ENCODE results near the gene CLDN24.

CLDN24 gene

DNA sequence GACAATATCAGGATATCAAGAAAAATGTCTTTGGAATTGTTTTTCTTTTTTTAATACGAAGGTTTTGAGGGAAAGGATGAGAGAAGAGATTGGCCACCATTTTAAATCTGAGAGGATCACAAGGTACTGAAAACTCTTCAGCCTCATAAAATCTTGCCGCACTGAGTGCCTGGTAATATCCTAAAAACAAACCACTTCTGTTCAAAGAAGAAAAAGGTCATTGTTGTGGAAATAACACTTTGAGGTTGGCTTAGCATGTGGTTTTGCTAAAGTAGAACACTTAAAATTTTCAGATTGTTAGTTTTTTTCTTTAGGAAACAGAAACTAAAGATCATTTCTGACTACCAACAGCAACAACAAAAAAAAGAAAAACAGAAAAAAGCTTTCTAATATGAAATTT lies 1.1 kb downstream of the CLDN24 start:
- Histone ChIP-seq H3F3A (ENCODE audit: insufficient read depth, low read length) (no peaks in the 10 kb centered on the region), H3K79me2 (ENCODE audit: low read length) (no peaks in the 10 kb centered on the region)

DNA sequence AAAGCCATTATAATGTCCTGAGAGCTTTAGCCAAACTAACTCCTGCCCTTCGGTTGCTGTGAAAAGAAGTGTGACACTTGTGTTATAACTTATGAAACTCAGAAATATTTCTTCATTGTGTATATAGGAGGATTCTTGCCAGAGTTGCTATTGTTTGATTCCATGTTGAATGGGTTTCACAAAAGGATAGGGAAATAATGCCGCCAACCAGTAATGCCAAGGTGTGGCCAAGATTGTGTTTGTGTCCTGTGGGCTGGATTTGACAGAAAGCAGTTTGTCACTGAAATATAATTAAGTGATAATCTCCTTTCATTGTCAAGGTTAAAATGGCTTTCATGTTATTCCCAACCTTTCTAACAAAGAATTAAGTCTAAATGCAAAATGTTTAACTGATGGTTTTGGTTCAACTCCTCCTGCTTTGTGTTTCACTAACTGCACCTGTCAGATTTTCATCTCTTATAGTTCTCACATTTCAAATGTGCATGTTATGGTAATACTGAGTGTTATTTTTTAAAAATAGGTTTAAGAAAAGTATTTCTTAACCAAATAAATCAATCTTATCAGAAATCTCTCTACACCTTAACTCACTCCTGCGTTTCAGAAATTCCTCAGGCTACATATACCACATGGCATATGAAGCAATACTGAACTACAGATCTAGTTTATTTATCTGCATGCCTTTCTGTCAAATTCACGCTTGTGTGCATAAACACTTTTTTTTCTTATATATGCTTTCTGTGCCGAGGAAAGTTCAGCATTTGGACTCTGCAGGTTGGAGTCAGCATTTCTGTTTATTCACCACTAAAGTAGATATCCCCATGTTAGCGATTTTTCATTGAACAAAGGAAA lies 1.8 kb downstream of the CLDN24 start, which contains the start of gene CLDN22:
CLDN22 (minus strand) TSS at position 66 of the 849 bp plus-strand sequence; CDS start at position 8, 58 bp downstream.
- Histone ChIP-seq H3K4me1 (ENCODE audit: low read length) (no peaks in the 10 kb centered on the region), H2AFZ (ENCODE audit: low read length) (no peak within 1 kb of the TSS), H4K20me1 (ENCODE audit: insufficient read depth, low read length) (no peaks in the 10 kb centered on the region), H3K36me3 (replicated peaks; ENCODE audit: insufficient read depth, low read length) (no peaks in the 10 kb centered on the region), H3K4me3 (ENCODE audit: low read length) (no peak within 1 kb of the TSS), H3K79me2 (ENCODE audit: low read length) (no peaks in the 10 kb centered on the region), H3F3A (ENCODE audit: insufficient read depth, low read length) (no peaks in the 10 kb centered on the region), H3K9me3 (replicated peaks; ENCODE audit: insufficient read depth, low read length) (no peaks in the 10 kb centered on the region), H3K9ac (ENCODE audit: low read length) (no peak within 1 kb of the TSS), H3K4me2 (ENCODE audit: low read depth, low read length) (no peak within 1 kb of the TSS), H3K27ac (ENCODE audit: low read length) (no peak within 1 kb of the TSS), H3K9me2 (replicated peaks; ENCODE audit: insufficient read depth, low read length) (no peaks in the 10 kb centered on the region), H3K27me3 (replicated peaks; ENCODE audit: insufficient read depth, low read length) (no peaks in the 10 kb centered on the region)
- no peak for DNase-seq
- TF ChIP-seq, protein P1, sequence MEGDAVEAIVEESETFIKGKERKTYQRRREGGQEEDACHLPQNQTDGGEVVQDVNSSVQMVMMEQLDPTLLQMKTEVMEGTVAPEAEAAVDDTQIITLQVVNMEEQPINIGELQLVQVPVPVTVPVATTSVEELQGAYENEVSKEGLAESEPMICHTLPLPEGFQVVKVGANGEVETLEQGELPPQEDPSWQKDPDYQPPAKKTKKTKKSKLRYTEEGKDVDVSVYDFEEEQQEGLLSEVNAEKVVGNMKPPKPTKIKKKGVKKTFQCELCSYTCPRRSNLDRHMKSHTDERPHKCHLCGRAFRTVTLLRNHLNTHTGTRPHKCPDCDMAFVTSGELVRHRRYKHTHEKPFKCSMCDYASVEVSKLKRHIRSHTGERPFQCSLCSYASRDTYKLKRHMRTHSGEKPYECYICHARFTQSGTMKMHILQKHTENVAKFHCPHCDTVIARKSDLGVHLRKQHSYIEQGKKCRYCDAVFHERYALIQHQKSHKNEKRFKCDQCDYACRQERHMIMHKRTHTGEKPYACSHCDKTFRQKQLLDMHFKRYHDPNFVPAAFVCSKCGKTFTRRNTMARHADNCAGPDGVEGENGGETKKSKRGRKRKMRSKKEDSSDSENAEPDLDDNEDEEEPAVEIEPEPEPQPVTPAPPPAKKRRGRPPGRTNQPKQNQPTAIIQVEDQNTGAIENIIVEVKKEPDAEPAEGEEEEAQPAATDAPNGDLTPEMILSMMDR (IDR thresholded peaks at IDR 0.05; ENCODE audit: low read length): no peak
- TF ChIP-seq EZH2 (optimal IDR thresholded peaks at IDR 0.05; ENCODE audit: low read depth, low read length) (no peak), EZH2phosphoT487 (IDR thresholded peaks at IDR 0.05; ENCODE audit: low read length) (no peak)

More for the DNA sequence above, 1.1 kb downstream of the CLDN24 start:
- TF ChIP-seq EZH2phosphoT487 (IDR thresholded peaks at IDR 0.05; ENCODE audit: low read length): no peak
- TF ChIP-seq EZH2 (optimal IDR thresholded peaks at IDR 0.05; ENCODE audit: low read depth, low read length): no peak
- TF ChIP-seq, protein P1 (IDR thresholded peaks at IDR 0.05; ENCODE audit: low read length): no peak
- no peaks in the 10 kb centered on the region for H3K4me1 ChIP-seq (ENCODE audit: low read length)
- H3K4me2 ChIP-seq (ENCODE audit: low read depth, low read length): no peak overlapping the region
- no peak overlapping the region for H3K9ac ChIP-seq (ENCODE audit: low read length)
- H3K27ac ChIP-seq (ENCODE audit: low read length): no peak overlapping the region
- H3K36me3 ChIP-seq (replicated peaks; ENCODE audit: insufficient read depth, low read length): no peaks in the 10 kb centered on the region
- no peak for DNase-seq
- H3K4me3 ChIP-seq (ENCODE audit: low read length): no peak overlapping the region
- H2AFZ ChIP-seq (ENCODE audit: low read length): no peak overlapping the region
- no peaks in the 10 kb centered on the region for H3K27me3 ChIP-seq (replicated peaks; ENCODE audit: insufficient read depth, low read length)
- no peaks in the 10 kb centered on the region for H3K9me3 ChIP-seq (replicated peaks; ENCODE audit: insufficient read depth, low read length)
- no peaks in the 10 kb centered on the region for H4K20me1 ChIP-seq (ENCODE audit: insufficient read depth, low read length)
- no peaks in the 10 kb centered on the region for H3K9me2 ChIP-seq (replicated peaks; ENCODE audit: insufficient read depth, low read length)

DNA sequence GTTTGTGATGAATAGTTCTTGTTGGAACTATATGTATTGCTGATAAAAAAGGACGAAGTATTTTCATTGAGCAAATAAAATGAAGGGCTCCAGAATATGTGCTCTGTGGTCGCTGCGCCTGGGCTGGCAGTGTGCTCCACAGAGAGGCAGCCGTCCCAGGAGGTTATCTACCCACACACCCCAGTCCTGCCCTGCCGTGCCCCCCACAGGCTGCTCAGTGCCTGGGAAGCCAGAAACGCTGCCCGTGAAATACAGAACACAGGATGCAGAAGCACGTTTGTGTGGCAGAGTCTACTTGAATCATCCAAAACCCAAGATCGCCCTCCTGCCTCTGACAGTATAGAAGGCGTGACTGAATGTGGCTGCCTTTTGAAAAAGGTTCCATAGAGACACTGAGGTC lies 3.6 kb downstream of the CLDN24 start:
- Histone ChIP-seq H3K27me3 (replicated peaks; ENCODE audit: insufficient read depth, low read length) (no peaks in the 10 kb centered on the region), H3K9me2 (replicated peaks; ENCODE audit: insufficient read depth, low read length) (no peaks in the 10 kb centered on the region), H3F3A (ENCODE audit: insufficient read depth, low read length) (no peaks in the 10 kb centered on the region), H3K4me1 (ENCODE audit: low read length) (no peaks in the 10 kb centered on the region), H3K9ac (ENCODE audit: low read length) (no peak overlapping the region), H3K27ac (ENCODE audit: low read length) (no peak overlapping the region), H3K36me3 (replicated peaks; ENCODE audit: insufficient read depth, low read length) (no peaks in the 10 kb centered on the region), H3K79me2 (ENCODE audit: low read length) (no peaks in the 10 kb centered on the region), H3K4me3 (ENCODE audit: low read length) (no peak overlapping the region), H3K9me3 (replicated peaks; ENCODE audit: insufficient read depth, low read length) (no peaks in the 10 kb centered on the region), H2AFZ (ENCODE audit: low read length) (no peak overlapping the region), H3K4me2 (ENCODE audit: low read depth, low read length) (no peak overlapping the region), H4K20me1 (ENCODE audit: insufficient read depth, low read length) (no peaks in the 10 kb centered on the region)
- no peak for DNase-seq
- TF ChIP-seq, protein P1 (IDR thresholded peaks at IDR 0.05; ENCODE audit: low read length): no peak
- TF ChIP-seq EZH2phosphoT487 (IDR thresholded peaks at IDR 0.05; ENCODE audit: low read length): no peak
- no peak for TF ChIP-seq EZH2 (optimal IDR thresholded peaks at IDR 0.05; ENCODE audit: low read depth, low read length)
